OCI-LY7 (cell line): Measurements from ENCODE around the gene STAC3. TPM values are rescaled to one million over a fixed set of nuclear protein-coding genes. Genes with fewer than 3 reads are reported as not detected.

Experiments
- BruUV-seq: library from RNA; stranded (reverse); fragments of 400-500 nt; replicated peaks from 2 replicates; lab custom pipeline; 2021; lab: Mats Ljungman, UMichigan
- CTCF ChIA-PET: fragments of 300-600 bp; sonication (Branson Sonifier 250); formaldehyde crosslinking; loops from one replicate; lab custom pipeline; 2022; ENCODE audit warnings: antibody characterized with exemption; ENCODE audit not compliant: unreplicated experiment; lab: Charles Lee
- POLR2A ChIA-PET: fragments of 300-600 bp; sonication (Branson Sonifier 250); formaldehyde crosslinking; loops from one replicate; lab custom pipeline; 2022; ENCODE audit warnings: antibody characterized with exemption; lab: Charles Lee
- DNase-seq: peaks from one replicate; pipeline ENCODE4 v3.0.0-alpha.2; 2015; ENCODE audit warnings: low spot score
- H2AFZ ChIP-seq: fragments of 200-600 bp; sonication (generic), shearing (Covaris generic); 2 replicates; pipeline ENCODE4 v1.6.1; 2014; ENCODE audit warnings: mild to moderate bottlenecking, antibody characterized with exemption, low read length, moderate library complexity
- H3K27ac ChIP-seq: fragments of 200-600 bp; sonication (generic); 2 replicates; pipeline ENCODE4 v1.5.1; 2014; ENCODE audit warnings: mixed run types, low read depth, mild to moderate bottlenecking, moderate library complexity, low read length, inconsistent platforms; ENCODE audit not compliant: poor library complexity, severe bottlenecking
- H3K36me3 ChIP-seq: fragments of 200-600 bp; sonication (generic); 2 replicates; pipeline ENCODE4 v1.6.1; 2014; ENCODE audit warnings: mild to moderate bottlenecking, antibody characterized with exemption, low read length, moderate library complexity, mixed read lengths; ENCODE audit not compliant: insufficient read depth
- H3K4me1 ChIP-seq: fragments of 200-600 bp; sonication (generic); 2 replicates; pipeline ENCODE4 v1.5.1; 2014; ENCODE audit warnings: mild to moderate bottlenecking, low read length; ENCODE audit not compliant: insufficient read depth, poor library complexity, severe bottlenecking
- H3K4me2 ChIP-seq: fragments of 200-600 bp; sonication (generic); 2 replicates; pipeline ENCODE4 v1.6.1; 2014; ENCODE audit warnings: mild to moderate bottlenecking, low read length
- H3K4me3 ChIP-seq: fragments of 200-600 bp; sonication (generic); 2 replicates; pipeline ENCODE4 v1.5.1; 2014; ENCODE audit warnings: mild to moderate bottlenecking, low read depth, low read length; ENCODE audit not compliant: poor library complexity, severe bottlenecking
- H3K79me2 ChIP-seq: fragments of 200-600 bp; sonication (generic); 2 replicates; pipeline ENCODE4 v1.6.1; 2016; ENCODE audit warnings: low read depth, mild to moderate bottlenecking, low read length, moderate library complexity, mixed read lengths; ENCODE audit not compliant: insufficient read depth
- H3K9me2 ChIP-seq: fragments of 200-600 bp; sonication (generic); 2 replicates; pipeline ENCODE4 v1.6.1; 2016; ENCODE audit warnings: mild to moderate bottlenecking, low read length, mixed read lengths; ENCODE audit not compliant: insufficient read depth
- H3K9me3 ChIP-seq: fragments of 200-600 bp; sonication (generic); 2 replicates; pipeline ENCODE4 v1.6.1; 2014; ENCODE audit warnings: mild to moderate bottlenecking, mixed run types, low read length, mixed read lengths
- H4K20me1 ChIP-seq: fragments of 200-600 bp; sonication (generic); 2 replicates; pipeline ENCODE4 v1.6.1; 2014; ENCODE audit warnings: mild to moderate bottlenecking, antibody characterized with exemption, low read length, moderate library complexity, mixed read lengths; ENCODE audit not compliant: insufficient read depth
- CTCF ChIP-seq: fragments of 200-600 bp; sonication (generic); conservative IDR thresholded peaks from 2 replicates; pipeline ENCODE4 v1.5.1; 2014; ENCODE audit warnings: mild to moderate bottlenecking, antibody characterized with exemption, low read length, moderate library complexity, mixed read lengths
- EZH2phosphoT487 ChIP-seq: fragments of 200-600 bp; sonication (generic); IDR thresholded peaks from 2 replicates; pipeline ENCODE4 v1.6.1; 2018; ENCODE audit warnings: low read depth, borderline replicate concordance, mild to moderate bottlenecking, mixed run types, antibody characterized with exemption, low read length, moderate library complexity, mixed read lengths
- intact Hi-C: fragments of 100-400 bp; cut with micrococcal nuclease; formaldehyde crosslinking; loops from one replicate; pipeline ENCODE4 v1.10.0; 2022; ENCODE audit not compliant: unreplicated experiment
- total RNA-seq, 2 experiments: library from RNA; depleted of rRNA in 1 of 2; stranded (reverse); fragments of >200 nt in 1 of 2; shearing (Covaris generic) in 1 of 2; gene quantifications; 2 replicates each; pipeline ENCODE4 v1.2.3, GENCODE V29; 2014 to 2022

The STAC3 gene
- total RNA-seq, 2 experiments from 2014 or later = 1.4 to 6.8 TPM

GRCh38 chr12:57258977-57259970 is 8.3 kb upstream of the STAC3 start:
- H3K27ac ChIP-seq = no peak overlapping the region
- peaks cover 5% of the 10 kb centered on the region for H3K4me1 ChIP-seq
- no peak for DNase-seq
- intact Hi-C loops = no loop called here
- H4K20me1 ChIP-seq = no peaks in the 10 kb centered on the region
- no peak overlapping the region for H2AFZ ChIP-seq
- TF ChIP-seq CTCF (no peak), EZH2phosphoT487 (no peak)
- no peaks in the 10 kb centered on the region for H3K9me3 ChIP-seq
- no peaks in the 10 kb centered on the region for H3K9me2 ChIP-seq
- ChIA-PET POLR2A (no interaction called here), CTCF (no interaction called here)
- peaks cover 37% of the 10 kb centered on the region for H3K36me3 ChIP-seq
- H3K4me2 ChIP-seq = no peak overlapping the region
- H3K79me2 ChIP-seq = no peaks in the 10 kb centered on the region
- no TSS peak for BruUV-seq
- H3K4me3 ChIP-seq = no peak overlapping the region

- no TSS peak for BruUV-seq
- Histone ChIP-seq H3K27ac (no peak overlapping the region), H3K4me2 (no peak overlapping the region), H3K9me3 (no peaks in the 10 kb centered on the region), H3K79me2 (no peaks in the 10 kb centered on the region), H4K20me1 (no peaks in the 10 kb centered on the region), H3K4me3 (no peak overlapping the region), H2AFZ (no peak overlapping the region), H3K9me2 (no peaks in the 10 kb centered on the region), H3K4me1 (no peaks in the 10 kb centered on the region), H3K36me3 (peaks cover 37% of the 10 kb centered on the region)
- intact Hi-C loops = no loop called here
- TF ChIP-seq EZH2phosphoT487 (no peak), CTCF (no peak)
- no peak for DNase-seq
- ChIA-PET POLR2A (interaction anchor here (0.5 to 0.7 kb wide), 3 partner anchors 23 to 210 kb away, joined by 3 read pairs; no protein-coding TSS in a partner anchor), CTCF (no interaction called here)
These were observed 4.9 kb upstream of the STAC3 start for GRCh38 chr12:57255916-57256315.
